DOHH2 (cell line): Measurements from ENCODE around the gene ANP32E.

Experiments used
- CTCF ChIP-seq: fragments of 200-600 bp; sonication (generic); IDR thresholded peaks from one replicate; pipeline ENCODE4 v1.5.1; 2014; ENCODE audit warnings: antibody characterized with exemption, mild to moderate bottlenecking, low read depth, low read length; ENCODE audit not compliant: poor library complexity, severe bottlenecking
- EZH2phosphoT487 ChIP-seq: fragments of 200-600 bp; sonication (generic); IDR thresholded peaks from 2 replicates; pipeline ENCODE4 v1.6.1; 2017; ENCODE audit warnings: borderline replicate concordance, mild to moderate bottlenecking, antibody characterized with exemption, low read length, moderate library complexity, mixed read lengths

DNA sequence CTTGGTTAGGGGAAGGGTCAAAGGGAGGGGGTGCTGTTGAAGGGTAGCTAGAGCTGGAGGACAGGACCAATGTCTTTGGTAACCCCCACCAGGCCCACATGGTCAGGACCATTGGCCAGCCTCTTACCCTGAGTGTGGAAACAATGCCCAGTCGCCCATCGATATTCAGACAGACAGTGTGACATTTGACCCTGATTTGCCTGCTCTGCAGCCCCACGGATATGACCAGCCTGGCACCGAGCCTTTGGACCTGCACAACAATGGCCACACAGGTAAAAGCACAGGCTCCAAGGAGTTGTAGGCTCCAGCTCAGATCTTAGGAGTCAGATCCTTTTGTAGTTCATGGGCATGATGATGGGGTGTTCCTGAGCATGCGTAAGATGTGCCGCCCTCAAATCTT is 25.5 kb upstream of the ANP32E start:
- TF ChIP-seq EZH2phosphoT487 (no peak), CTCF (no peak)
